Measurements from ENCODE around the gene ADD3. TPM values are rescaled to one million over a fixed set of nuclear protein-coding genes. Genes with fewer than 3 reads are reported as not detected.
"Not testable (repeated sequence)": the region's sequence is repeated elsewhere in the genome, so short reads cannot be mapped to it uniquely, and the experiment has no call there.

The ADD3 gene
- total and polyA plus RNA-seq, 5 donors = 47.4 to 146 (median 122) TPM

DNA sequence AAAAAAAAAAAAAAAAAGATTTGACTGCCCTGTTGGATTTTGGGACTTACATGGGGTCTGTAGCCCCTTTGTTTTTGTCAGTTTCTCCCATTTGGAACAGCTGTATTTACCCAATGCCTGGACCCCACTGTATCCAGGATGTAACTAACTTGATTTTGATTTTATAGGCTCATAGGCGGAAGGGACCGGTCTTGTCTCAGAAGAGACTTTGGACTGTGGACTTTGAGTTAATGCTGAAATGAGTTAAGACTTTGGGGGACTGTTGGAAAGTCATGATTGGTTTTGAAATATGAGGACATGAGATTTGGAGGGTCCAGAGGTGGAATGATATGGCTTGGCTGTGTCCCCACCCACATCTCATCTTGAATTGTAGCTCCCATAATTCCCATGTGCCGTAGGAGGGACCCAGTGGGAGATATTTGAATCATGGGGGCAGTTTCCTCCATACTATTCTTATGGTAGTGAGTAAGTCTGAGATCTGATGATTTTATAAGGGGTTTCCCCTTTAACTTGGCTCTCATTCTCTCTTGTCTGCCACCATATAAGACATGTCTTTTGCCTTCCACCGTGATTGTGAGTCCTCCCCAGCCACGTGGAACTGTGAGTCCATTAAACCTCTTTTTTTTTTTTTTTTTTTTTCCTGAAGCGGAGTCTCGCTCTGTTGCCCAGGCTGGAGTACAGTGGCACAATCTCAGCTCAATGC lies 42.3 kb downstream of the ADD3 start:
- ATAC-seq; DNase-seq; H3K27me3 ChIP-seq (ENCODE audit: control insufficient read depth, insufficient read depth); H3K27ac ChIP-seq (ENCODE audit: low read length); H3K9me3 ChIP-seq (ENCODE audit: control insufficient read depth, low read length); H3K4me1 ChIP-seq (ENCODE audit: control insufficient read depth, insufficient read depth, low read length); intact Hi-C loops (cut with DNase I); H3K4me3 ChIP-seq (ENCODE audit: low read length): not testable (repeated sequence)
- WGBS = 95% methylated on average over 7 of the region's 7 CpGs

DNA sequence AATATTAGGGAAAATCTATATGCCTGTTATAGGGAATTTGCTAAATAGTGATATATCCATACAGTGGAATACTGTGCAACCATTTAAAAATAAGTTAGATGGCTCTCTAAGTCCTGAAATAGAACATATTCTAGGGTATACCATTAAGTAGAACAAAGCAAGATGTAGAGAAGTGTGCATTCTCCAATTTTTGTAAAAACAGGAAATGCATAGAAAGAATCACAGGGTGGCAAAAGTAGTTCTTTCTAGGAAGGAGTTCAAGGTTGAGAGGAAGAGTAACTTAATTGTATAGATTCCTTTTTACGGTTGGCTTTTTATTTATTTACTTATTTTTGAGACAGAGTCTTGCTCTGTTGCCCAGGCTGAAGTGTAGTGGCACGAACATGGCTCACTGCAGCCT lies 43.7 kb downstream of the ADD3 start:
- Histone ChIP-seq H3K9me3 (ENCODE audit: control insufficient read depth, low read length) (no peaks in the 10 kb centered on the region), H3K27ac (ENCODE audit: low read length) (no peak overlapping the region), H3K4me3 (ENCODE audit: low read length) (no peak overlapping the region), H3K27me3 (ENCODE audit: control insufficient read depth, insufficient read depth) (no peaks in the 10 kb centered on the region), H3K4me1 (ENCODE audit: control insufficient read depth, insufficient read depth, low read length) (peaks cover 3% of the 10 kb centered on the region)
- WGBS = 86% methylated on average over 2 of the region's 2 CpGs
- no peak for DNase-seq
- intact Hi-C loops (cut with DNase I) = no loop called here
- no peak for ATAC-seq

DNA sequence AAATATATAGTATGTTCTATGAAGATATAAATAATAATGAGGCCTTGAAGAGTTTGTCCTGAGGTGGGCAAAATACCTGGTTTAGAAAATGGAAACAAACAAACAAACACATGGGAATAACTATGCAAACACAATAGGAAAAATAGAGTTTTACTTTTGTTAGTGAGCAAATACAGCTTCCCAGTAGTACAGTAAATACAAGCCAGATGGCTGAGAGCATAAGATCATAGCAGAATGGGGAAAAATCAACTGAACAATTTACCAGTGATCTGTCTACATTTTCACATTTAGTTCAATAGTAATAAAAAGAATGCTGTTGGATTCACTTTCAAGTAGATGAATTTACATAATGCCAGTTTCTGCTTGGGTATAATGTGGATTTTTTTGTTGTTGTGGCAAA lies 45.1 kb downstream of the ADD3 start:
- H3K27me3 ChIP-seq (ENCODE audit: control insufficient read depth, insufficient read depth) = no peaks in the 10 kb centered on the region
- H3K27ac ChIP-seq (ENCODE audit: low read length) = no peak overlapping the region
- ATAC-seq (no peak), DNase-seq (no peak)
- peaks cover 4% of the 10 kb centered on the region for H3K4me1 ChIP-seq (ENCODE audit: control insufficient read depth, insufficient read depth, low read length)
- H3K9me3 ChIP-seq (ENCODE audit: control insufficient read depth, low read length) = no peaks in the 10 kb centered on the region
- intact Hi-C loops (cut with DNase I) = no loop called here
- H3K4me3 ChIP-seq (ENCODE audit: low read length) = no peak overlapping the region

DNA sequence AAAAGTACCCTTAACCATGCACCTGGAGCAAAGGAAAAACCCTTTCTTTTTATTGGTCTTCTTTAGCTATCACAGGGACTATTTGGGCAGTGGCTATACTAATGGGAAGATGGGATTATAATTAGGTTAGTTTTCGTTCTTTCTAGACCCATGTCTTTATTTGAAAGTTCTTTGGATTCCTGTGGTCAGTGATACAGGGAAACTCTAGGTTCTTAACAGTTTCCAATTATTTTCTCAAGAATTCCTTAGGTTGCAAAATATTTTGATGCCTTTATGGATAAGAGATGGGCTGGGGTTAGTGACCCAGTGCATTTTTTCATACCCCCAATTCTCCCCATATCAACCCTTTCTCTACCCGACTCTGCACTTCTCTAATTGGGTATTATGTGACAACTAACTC lies 49.0 kb downstream of the ADD3 start:
- ATAC-seq (no peak), DNase-seq (no peak)
- intact Hi-C loops (cut with DNase I) = no loop called here
- H3K27ac ChIP-seq (ENCODE audit: low read length) = no peak overlapping the region
- no peak overlapping the region for H3K4me3 ChIP-seq (ENCODE audit: low read length)
- peaks cover 7% of the 10 kb centered on the region for H3K4me1 ChIP-seq (ENCODE audit: control insufficient read depth, insufficient read depth, low read length)
- H3K27me3 ChIP-seq (ENCODE audit: control insufficient read depth, insufficient read depth) = no peaks in the 10 kb centered on the region
- 66% methylated on average over 2 of the region's 2 CpGs for WGBS
- no peaks in the 10 kb centered on the region for H3K9me3 ChIP-seq (ENCODE audit: control insufficient read depth, low read length)

DNA sequence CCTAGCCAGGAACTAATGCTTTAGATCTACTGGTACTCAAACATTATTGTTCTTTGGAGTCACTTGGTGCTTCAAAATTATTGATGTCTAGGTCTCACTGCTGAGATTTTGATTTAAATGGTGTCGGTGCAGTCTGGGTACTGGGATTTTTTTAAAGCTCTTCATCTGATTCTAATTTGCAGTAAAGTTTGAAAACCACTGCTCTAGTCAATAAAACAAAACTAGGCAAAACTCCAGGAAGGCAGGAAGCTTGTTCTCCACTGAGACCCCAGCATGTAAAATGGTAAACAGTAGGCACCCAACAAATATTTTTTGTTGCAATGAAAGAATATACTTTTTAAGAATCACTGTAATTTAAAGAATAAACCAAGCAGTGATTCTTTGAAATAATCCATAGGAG lies 49.7 kb downstream of the ADD3 start:
- DNase-seq = no peak
- no peaks in the 10 kb centered on the region for H3K9me3 ChIP-seq (ENCODE audit: control insufficient read depth, low read length)
- intact Hi-C loops (cut with DNase I) = no loop called here
- no peak for ATAC-seq
- H3K27ac ChIP-seq (ENCODE audit: low read length) = no peak overlapping the region
- no peaks in the 10 kb centered on the region for H3K27me3 ChIP-seq (ENCODE audit: control insufficient read depth, insufficient read depth)
- 53% methylated on average over 1 of the region's 1 CpG for WGBS
- H3K4me3 ChIP-seq (ENCODE audit: low read length) = no peak overlapping the region
- H3K4me1 ChIP-seq (ENCODE audit: control insufficient read depth, insufficient read depth, low read length) = peaks cover 4% of the 10 kb centered on the region

DNA sequence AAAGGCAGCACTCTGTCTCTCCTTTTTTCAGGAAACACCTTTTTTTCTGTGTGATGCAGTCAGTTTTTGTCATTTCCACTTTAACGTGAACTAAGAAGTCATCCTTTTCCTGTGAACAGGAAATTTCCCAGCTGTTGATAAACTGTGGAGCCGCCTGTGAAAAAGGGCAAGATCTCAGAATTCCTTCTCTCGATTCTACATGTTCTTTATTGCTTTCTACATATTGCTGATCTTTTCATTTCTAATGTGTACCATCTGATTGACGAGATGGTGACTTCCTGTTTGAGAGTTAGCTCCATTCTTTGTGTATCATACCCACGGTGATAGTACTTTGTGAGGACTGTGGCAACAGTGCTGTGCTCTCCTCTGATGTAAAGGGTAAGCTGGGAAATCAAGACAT lies 50.4 kb downstream of the ADD3 start:
- ATAC-seq (no peak), DNase-seq (no peak)
- no peaks in the 10 kb centered on the region for H3K27me3 ChIP-seq (ENCODE audit: control insufficient read depth, insufficient read depth)
- no peaks in the 10 kb centered on the region for H3K9me3 ChIP-seq (ENCODE audit: control insufficient read depth, low read length)
- H3K27ac ChIP-seq (ENCODE audit: low read length) = no peak overlapping the region
- no peak overlapping the region for H3K4me3 ChIP-seq (ENCODE audit: low read length)
- WGBS = 20% methylated on average over 5 of the region's 5 CpGs
- H3K4me1 ChIP-seq (ENCODE audit: control insufficient read depth, insufficient read depth, low read length) = peaks cover 4% of the 10 kb centered on the region
- intact Hi-C loops (cut with DNase I) = no loop called here

DNA sequence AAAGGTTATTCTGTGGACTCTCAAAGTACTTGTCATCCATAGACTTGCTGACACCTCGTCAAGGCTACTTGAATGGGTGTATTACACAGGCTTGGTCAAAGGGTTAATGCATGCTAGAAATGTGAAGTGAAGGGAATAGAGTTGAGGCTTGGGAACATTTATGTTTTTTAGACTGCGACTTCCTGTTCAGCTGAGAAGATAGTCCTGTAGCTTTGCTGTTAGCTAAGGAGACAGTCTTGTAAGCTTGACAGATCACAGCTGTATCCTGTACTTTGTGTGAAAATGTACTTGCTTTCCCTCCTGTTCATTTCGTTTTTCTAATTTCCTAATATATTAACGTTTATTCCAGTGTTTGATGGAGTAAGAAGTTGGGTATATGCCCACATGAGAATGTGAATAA lies 52.1 kb downstream of the ADD3 start:
- 16% methylated on average over 4 of the region's 4 CpGs for WGBS
- intact Hi-C loops (cut with DNase I) = loop anchor here in 1 of 4 donors (10.0 kb wide), 1 partner anchor 45 kb away; no protein-coding TSS in a partner anchor
- peak; percentile 66 for ATAC-seq

DNA sequence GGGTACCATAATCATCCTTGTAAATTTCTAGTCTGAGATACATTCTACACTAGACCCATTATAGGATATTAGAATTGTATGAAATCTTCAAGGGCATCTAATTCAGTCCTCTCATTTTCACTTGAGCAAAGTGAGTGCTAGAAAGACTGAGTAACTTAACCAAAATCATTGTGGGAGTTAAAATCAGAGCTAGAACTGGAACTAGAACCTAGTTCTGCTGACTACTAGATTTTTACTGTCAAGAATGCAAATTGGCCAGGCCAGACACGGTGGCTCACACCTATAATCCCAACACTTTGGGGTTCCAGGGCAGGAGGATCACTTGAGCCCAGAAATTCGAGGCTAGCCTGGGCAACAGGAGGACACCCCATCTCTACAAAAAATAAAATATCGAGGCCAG lies 53.9 kb downstream of the ADD3 start:
- DNase-seq (no peak), ATAC-seq (no peak)
- no peak overlapping the region for H3K4me3 ChIP-seq (ENCODE audit: low read length)
- H3K9me3 ChIP-seq (ENCODE audit: control insufficient read depth, low read length) = no peaks in the 10 kb centered on the region
- intact Hi-C loops (cut with DNase I) = loop anchor here in 1 of 4 donors (10.0 kb wide), 1 partner anchor 47 kb away; no protein-coding TSS in a partner anchor
- H3K27me3 ChIP-seq (ENCODE audit: control insufficient read depth, insufficient read depth) = no peaks in the 10 kb centered on the region
- peaks cover 5% of the 10 kb centered on the region for H3K4me1 ChIP-seq (ENCODE audit: control insufficient read depth, insufficient read depth, low read length)
- no peak overlapping the region for H3K27ac ChIP-seq (ENCODE audit: low read length)
- 91% methylated on average over 3 of the region's 3 CpGs for WGBS

More for the DNA sequence above, 52.1 kb downstream of the ADD3 start:
- Histone ChIP-seq H3K27ac (ENCODE audit: low read length) (no peak overlapping the region), H3K27me3 (ENCODE audit: control insufficient read depth, insufficient read depth) (no peaks in the 10 kb centered on the region), H3K9me3 (ENCODE audit: control insufficient read depth, low read length) (no peaks in the 10 kb centered on the region), H3K4me3 (ENCODE audit: low read length) (no peak overlapping the region), H3K4me1 (ENCODE audit: control insufficient read depth, insufficient read depth, low read length) (peaks cover 4% of the 10 kb centered on the region)
- DNase-seq = no peak

DNA sequence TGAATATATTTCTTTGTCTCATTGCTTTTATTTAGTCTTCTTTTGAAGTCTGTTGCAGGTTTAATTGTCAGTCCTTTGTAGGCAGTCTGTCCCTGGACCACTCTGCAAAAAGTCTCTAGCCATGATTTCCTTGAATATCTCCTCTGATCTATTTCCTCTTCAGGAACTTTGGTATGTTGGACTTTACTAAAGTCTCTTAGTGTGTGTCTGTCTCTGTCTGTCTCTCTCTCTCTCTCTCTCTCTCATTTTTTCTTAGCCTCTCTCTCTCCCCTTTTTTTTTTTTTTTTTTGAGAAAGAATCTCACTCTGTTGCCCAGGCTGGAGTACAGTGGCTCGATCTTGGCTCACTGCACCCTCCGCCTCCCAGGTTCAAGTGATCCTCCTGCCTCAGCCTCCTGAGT lies 57.5 kb downstream of the ADD3 start:
- H3K9me3 ChIP-seq (ENCODE audit: control insufficient read depth, low read length) = no peaks in the 10 kb centered on the region
- WGBS = 97% methylated on average over 2 of the region's 2 CpGs
- H3K4me1 ChIP-seq (ENCODE audit: control insufficient read depth, insufficient read depth, low read length) = peaks cover 6% of the 10 kb centered on the region
- H3K27ac ChIP-seq (ENCODE audit: low read length) = no peak overlapping the region
- H3K4me3 ChIP-seq (ENCODE audit: low read length) = no peak overlapping the region
- H3K27me3 ChIP-seq (ENCODE audit: control insufficient read depth, insufficient read depth) = no peaks in the 10 kb centered on the region
- ATAC-seq (no peak), DNase-seq (no peak)
- intact Hi-C loops (cut with DNase I) = loop anchor here in 2 of 4 donors (5.0 to 10.0 kb wide), 2 partner anchors 50 to 53 kb away; no protein-coding TSS in a partner anchor

DNA sequence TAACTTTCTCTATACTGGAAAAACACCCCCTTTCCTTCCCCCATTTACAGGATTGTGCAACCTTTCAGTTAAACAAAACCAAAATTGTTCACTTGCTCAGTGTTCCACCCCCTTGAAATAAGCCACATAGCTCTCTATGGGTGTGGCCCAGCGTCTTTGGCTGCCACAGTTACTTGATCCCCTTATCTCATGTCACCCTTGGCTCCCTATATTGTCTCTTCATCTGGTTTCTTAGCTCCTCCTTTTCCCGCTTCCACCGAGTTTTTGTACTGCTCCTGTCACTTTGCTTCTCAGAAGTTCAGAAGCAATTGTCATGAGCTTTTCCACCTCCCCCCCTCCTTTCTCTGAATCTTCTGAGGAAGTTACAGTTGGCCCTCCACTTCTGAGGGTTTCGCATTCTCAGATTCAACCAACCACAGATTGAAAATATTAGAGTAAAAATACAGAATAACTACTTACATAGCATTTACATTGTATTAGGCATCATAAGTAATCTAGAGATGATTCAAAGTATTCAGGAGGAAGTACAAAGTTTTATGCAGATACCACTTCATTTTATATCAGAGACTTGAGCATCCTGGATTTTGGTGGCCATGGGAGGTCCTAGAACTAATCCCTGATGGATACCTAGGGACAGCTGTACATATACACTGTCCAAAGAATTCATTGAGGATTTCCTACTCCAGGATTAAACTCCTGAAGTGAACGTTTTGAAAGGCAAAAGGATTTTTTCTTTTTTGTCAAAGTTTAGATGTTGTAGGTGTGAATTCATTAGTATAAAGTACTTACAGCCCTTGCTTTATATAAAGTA lies 60.4 kb downstream of the ADD3 start:
- no peak overlapping the region for H3K4me3 ChIP-seq (ENCODE audit: low read length)
- H3K27me3 ChIP-seq (ENCODE audit: control insufficient read depth, insufficient read depth) = no peaks in the 10 kb centered on the region
- peak; percentile 57 to 78 (median 61) for DNase-seq
- H3K4me1 ChIP-seq (ENCODE audit: control insufficient read depth, insufficient read depth, low read length) = peaks cover 6% of the 10 kb centered on the region
- WGBS = 27% methylated on average over 5 of the region's 5 CpGs
- peak overlapping the region; percentile 92 for H3K27ac ChIP-seq (ENCODE audit: low read length)
- no peaks in the 10 kb centered on the region for H3K9me3 ChIP-seq (ENCODE audit: control insufficient read depth, low read length)
- intact Hi-C loops (cut with DNase I) = loop anchor here in 2 of 4 donors (5.0 to 10.0 kb wide), 2 partner anchors 53 to 56 kb away; no protein-coding TSS in a partner anchor
- ATAC-seq = peak; percentile 94 to 98

DNA sequence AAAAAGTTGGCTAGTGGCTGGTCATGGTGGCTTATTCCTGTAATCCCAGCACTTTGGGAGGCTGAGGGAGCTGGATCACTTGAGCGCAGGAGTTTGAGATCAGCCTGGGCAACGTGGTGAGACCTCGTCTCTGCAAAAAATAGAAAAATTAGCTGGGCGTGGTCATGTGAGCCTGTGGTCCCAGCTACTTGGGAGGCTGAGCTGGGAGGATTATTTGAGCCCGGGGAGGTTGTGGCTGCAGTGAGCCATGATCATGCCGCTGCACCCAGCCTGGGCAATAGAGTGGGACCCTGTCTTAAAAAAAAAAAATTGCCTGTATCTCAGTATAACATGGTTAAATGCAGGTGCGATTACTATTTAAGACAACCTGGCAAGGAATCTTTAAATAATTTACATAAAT lies 61.0 kb downstream of the ADD3 start:
- DNase-seq = peak in 1 of 3 donors; percentile 36
- H3K4me1 ChIP-seq (ENCODE audit: control insufficient read depth, insufficient read depth, low read length) = peaks cover 10% of the 10 kb centered on the region
- 79% methylated on average over 7 of the region's 7 CpGs for WGBS

More for the DNA sequence above, 61.0 kb downstream of the ADD3 start:
- Histone ChIP-seq H3K27me3 (ENCODE audit: control insufficient read depth, insufficient read depth) (no peaks in the 10 kb centered on the region), H3K27ac (ENCODE audit: low read length) (no peak overlapping the region), H3K4me3 (ENCODE audit: low read length) (no peak overlapping the region), H3K9me3 (ENCODE audit: control insufficient read depth, low read length) (no peaks in the 10 kb centered on the region)
- ATAC-seq = no peak
- intact Hi-C loops (cut with DNase I) = loop anchor here in 2 of 4 donors (5.0 to 10.0 kb wide), 2 partner anchors 54 to 56 kb away; no protein-coding TSS in a partner anchor
